ENCODE results near the gene STX2.
A peak's percentile ranks its signal among the peaks of the same experiment; 100 is the strongest.
"Not testable (repeated sequence)": the region's sequence is repeated elsewhere in the genome, so short reads cannot be mapped to it uniquely, and the experiment has no call there.

The STX2 gene

GRCh38 chr12:130876758-130877157 lies 37.7 kb upstream of the STX2 start:
- peaks cover 58% of the 10 kb centered on the region for H4K20me1 ChIP-seq (ENCODE audit: insufficient read depth, low read length, poor library complexity, severe bottlenecking)
- no peak overlapping the region for H3K9ac ChIP-seq (ENCODE audit: low read depth, low read length, poor library complexity, severe bottlenecking)
- H3K4me2 ChIP-seq (ENCODE audit: low read depth, low read length, poor library complexity, severe bottlenecking): peak overlapping the region; percentile 96
- H3K4me3 ChIP-seq (ENCODE audit: low read length, poor library complexity, severe bottlenecking): peak overlapping the region; percentile 2
- peaks cover 12% of the 10 kb centered on the region; the same call in 1 of the 2 replicates for H3F3A ChIP-seq (ENCODE audit: low read depth)
- peaks cover 18% of the 10 kb centered on the region for H3K4me1 ChIP-seq (ENCODE audit: insufficient read depth, low read length, poor library complexity, severe bottlenecking)
- H3K9me2 ChIP-seq (replicated peaks; ENCODE audit: low read depth, low read length): no peaks in the 10 kb centered on the region
- H2AFZ ChIP-seq (ENCODE audit: low read length): no peak overlapping the region
- H3K79me2 ChIP-seq (ENCODE audit: insufficient read depth, low read length): peaks cover 57% of the 10 kb centered on the region
- H3K36me3 ChIP-seq (ENCODE audit: insufficient read depth, low read length): peaks cover 53% of the 10 kb centered on the region
- peak; percentile 24; the same call in 1 of the 2 replicates for TF ChIP-seq CTCF (conservative IDR thresholded peaks at IDR 0.05; ENCODE audit: low read length)
- TF ChIP-seq EZH2phosphoT487 (IDR thresholded peaks at IDR 0.05; ENCODE audit: borderline replicate concordance): no peak
- no peaks in the 10 kb centered on the region for H3K9me3 ChIP-seq (ENCODE audit: insufficient read depth, low read depth, low read length)
- peaks cover 9% of the 10 kb centered on the region for H3K27me3 ChIP-seq (ENCODE audit: insufficient read depth, low read length, poor library complexity, severe bottlenecking)

GRCh38 chr12:130876297-130876696 lies 37.2 kb upstream of the STX2 start:
- Histone ChIP-seq H3K9me2 (replicated peaks; ENCODE audit: low read depth, low read length) (no peaks in the 10 kb centered on the region), H3K4me1 (ENCODE audit: insufficient read depth, low read length, poor library complexity, severe bottlenecking) (peaks cover 18% of the 10 kb centered on the region), H3K79me2 (ENCODE audit: insufficient read depth, low read length) (peaks cover 60% of the 10 kb centered on the region), H3K36me3 (ENCODE audit: insufficient read depth, low read length) (peaks cover 53% of the 10 kb centered on the region), H4K20me1 (ENCODE audit: insufficient read depth, low read length, poor library complexity, severe bottlenecking) (peaks cover 58% of the 10 kb centered on the region), H3K9ac (ENCODE audit: low read depth, low read length, poor library complexity, severe bottlenecking) (no peak overlapping the region), H3K9me3 (ENCODE audit: insufficient read depth, low read depth, low read length) (no peaks in the 10 kb centered on the region), H3K4me3 (ENCODE audit: low read length, poor library complexity, severe bottlenecking) (peak overlapping the region; percentile 2), H3K27me3 (ENCODE audit: insufficient read depth, low read length, poor library complexity, severe bottlenecking) (peaks cover 9% of the 10 kb centered on the region), H3F3A (ENCODE audit: low read depth) (peaks cover 12% of the 10 kb centered on the region; the same call in 1 of the 2 replicates), H2AFZ (ENCODE audit: low read length) (no peak overlapping the region), H3K4me2 (ENCODE audit: low read depth, low read length, poor library complexity, severe bottlenecking) (peak overlapping the region; percentile 96)
- TF ChIP-seq EZH2phosphoT487 (IDR thresholded peaks at IDR 0.05; ENCODE audit: borderline replicate concordance): no peak
- TF ChIP-seq CTCF (conservative IDR thresholded peaks at IDR 0.05; ENCODE audit: low read length): no peak

- Histone ChIP-seq H3K36me3 (ENCODE audit: insufficient read depth, low read length) (peaks cover 53% of the 10 kb centered on the region), H3K79me2 (ENCODE audit: insufficient read depth, low read length) (peaks cover 63% of the 10 kb centered on the region), H4K20me1 (ENCODE audit: insufficient read depth, low read length, poor library complexity, severe bottlenecking) (peaks cover 58% of the 10 kb centered on the region), H3F3A (ENCODE audit: low read depth) (peaks cover 12% of the 10 kb centered on the region; the same call in 1 of the 2 replicates), H3K4me3 (ENCODE audit: low read length, poor library complexity, severe bottlenecking) (peak overlapping the region; percentile 99), H3K4me2 (ENCODE audit: low read depth, low read length, poor library complexity, severe bottlenecking) (peak overlapping the region; percentile 96), H3K9ac (ENCODE audit: low read depth, low read length, poor library complexity, severe bottlenecking) (peak overlapping the region; percentile 97), H3K4me1 (ENCODE audit: insufficient read depth, low read length, poor library complexity, severe bottlenecking) (peaks cover 24% of the 10 kb centered on the region)
- not testable (repeated sequence) for H3K27me3 ChIP-seq (ENCODE audit: insufficient read depth, low read length, poor library complexity, severe bottlenecking); H3K9me2 ChIP-seq (replicated peaks; ENCODE audit: low read depth, low read length); H3K9me3 ChIP-seq (ENCODE audit: insufficient read depth, low read depth, low read length); H2AFZ ChIP-seq (ENCODE audit: low read length)
Measured at GRCh38 chr12:130875708-130876107, 36.7 kb upstream of the STX2 start.

- H4K20me1 ChIP-seq (ENCODE audit: insufficient read depth, low read length, poor library complexity, severe bottlenecking): peaks cover 58% of the 10 kb centered on the region
- H3K9me3 ChIP-seq (ENCODE audit: insufficient read depth, low read depth, low read length): no peaks in the 10 kb centered on the region
- H3K9me2 ChIP-seq (replicated peaks; ENCODE audit: low read depth, low read length): no peaks in the 10 kb centered on the region
- peaks cover 9% of the 10 kb centered on the region for H3K27me3 ChIP-seq (ENCODE audit: insufficient read depth, low read length, poor library complexity, severe bottlenecking)
- peaks cover 53% of the 10 kb centered on the region for H3K36me3 ChIP-seq (ENCODE audit: insufficient read depth, low read length)
- TF ChIP-seq CTCF (conservative IDR thresholded peaks at IDR 0.05; ENCODE audit: low read length): no peak
- TF ChIP-seq EZH2phosphoT487 (IDR thresholded peaks at IDR 0.05; ENCODE audit: borderline replicate concordance): no peak
- H3K4me3 ChIP-seq (ENCODE audit: low read length, poor library complexity, severe bottlenecking): peak overlapping the region; percentile 99
- peaks cover 28% of the 10 kb centered on the region for H3K4me1 ChIP-seq (ENCODE audit: insufficient read depth, low read length, poor library complexity, severe bottlenecking)
- peaks cover 63% of the 10 kb centered on the region for H3K79me2 ChIP-seq (ENCODE audit: insufficient read depth, low read length)
- H3F3A ChIP-seq (ENCODE audit: low read depth): peaks cover 12% of the 10 kb centered on the region; the same call in 1 of the 2 replicates
- peak overlapping the region; percentile 97 for H3K9ac ChIP-seq (ENCODE audit: low read depth, low read length, poor library complexity, severe bottlenecking)
- peak overlapping the region; percentile 96 for H3K4me2 ChIP-seq (ENCODE audit: low read depth, low read length, poor library complexity, severe bottlenecking)
- H2AFZ ChIP-seq (ENCODE audit: low read length): no peak overlapping the region
Measured at GRCh38 chr12:130875193-130875592, 36.1 kb upstream of the STX2 start.

Measured in Loucy (cell line).